Measurements from ENCODE around the gene FHL2.
"Not testable (repeated sequence)": the region's sequence is repeated elsewhere in the genome, so short reads cannot be mapped to it uniquely, and the experiment has no call there.

FHL2 gene

GRCh38 chr2:105398336-105399206, at the start of gene FHL2:
Gene FHL2 (minus strand): TSS chr2:105399051. CDS start chr2:105386516, 12,535 bp downstream.
- peak; percentile 49 for DNase-seq

- no peak for DNase-seq
Observed at GRCh38 chr2:105447476-105447875, 48.6 kb upstream of the FHL2 start.

GRCh38 chr2:105446501-105446900, 47.6 kb upstream of the FHL2 start:
- DNase-seq, result no peak

GRCh38 chr2:105445976-105446375, 47.1 kb upstream of the FHL2 start:
- DNase-seq, result no peak

- DNase-seq, result no peak
Observed at GRCh38 chr2:105445498-105445897, 46.6 kb upstream of the FHL2 start.

- DNase-seq, result no peak
Observed at GRCh38 chr2:105443617-105444598, 45.1 kb upstream of the FHL2 start.

GRCh38 chr2:105442721-105443120, 43.9 kb upstream of the FHL2 start:
- no peak for DNase-seq

GRCh38 chr2:105442056-105442455, 43.2 kb upstream of the FHL2 start:
- no peak for DNase-seq

GRCh38 chr2:105439141-105439540, 40.3 kb upstream of the FHL2 start:
- no peak for DNase-seq

- DNase-seq, result no peak
Observed at GRCh38 chr2:105438104-105438929, 39.5 kb upstream of the FHL2 start.

- DNase-seq, result no peak
Observed at GRCh38 chr2:105437708-105438103, 38.9 kb upstream of the FHL2 start.

GRCh38 chr2:105432749-105433148, 33.9 kb upstream of the FHL2 start:
- DNase-seq, result no peak

GRCh38 chr2:105432044-105432399, 33.2 kb upstream of the FHL2 start:
- no peak for DNase-seq

GRCh38 chr2:105431367-105432043, 32.7 kb upstream of the FHL2 start:
- DNase-seq, result no peak

- DNase-seq, result no peak
Observed at GRCh38 chr2:105428387-105429018, 29.7 kb upstream of the FHL2 start.

GRCh38 chr2:105427485-105427884, 28.6 kb upstream of the FHL2 start:
- no peak for DNase-seq

- DNase-seq, result no peak
Observed at GRCh38 chr2:105426626-105427292, 27.9 kb upstream of the FHL2 start.

- DNase-seq, result no peak
Observed at GRCh38 chr2:105425936-105426625, 27.2 kb upstream of the FHL2 start.

- not testable (repeated sequence) for DNase-seq
Observed at GRCh38 chr2:105424836-105425235, 26.0 kb upstream of the FHL2 start.

GRCh38 chr2:105422801-105423200, 23.9 kb upstream of the FHL2 start:
- DNase-seq, result no peak
